Mononuclear cell (primary cell): ENCODE data around the gene ARHGEF37. TPM values are rescaled to one million over a fixed set of nuclear protein-coding genes. Genes with fewer than 3 reads are reported as not detected.
"Not testable (repeated sequence)": the region's sequence is repeated elsewhere in the genome, so short reads cannot be mapped to it uniquely, and the experiment has no call there.

ENCODE experiments used
- H3K27me3 ChIP-seq: 2 replicates; pipeline ENCODE4 v1.6.0; 2011; ENCODE audit warnings: low read length, control low read depth; ENCODE audit not compliant: insufficient read depth
- H3K4me1 ChIP-seq: 2 replicates; pipeline ENCODE4 v1.5.1; 2011; ENCODE audit warnings: mild to moderate bottlenecking, low read length, control low read depth; ENCODE audit not compliant: insufficient read depth
- H3K4me3 ChIP-seq: 2 replicates; pipeline ENCODE4 v1.5.1; 2011; ENCODE audit warnings: mild to moderate bottlenecking, low read length, moderate library complexity
- H3K9me3 ChIP-seq: 2 replicates; pipeline ENCODE4 v1.5.1; 2011; ENCODE audit warnings: low read depth, mild to moderate bottlenecking, control low read depth, low read length
- total RNA-seq: library from RNA; depleted of rRNA; stranded (reverse); fragments of >200 nt; gene quantifications from one replicate; pipeline ENCODE4 v1.2.3, GENCODE V29; 2012

The ARHGEF37 gene
- total RNA-seq, 1 donor: not detected

GRCh38 chr5:149654883-149655505, 73.7 kb downstream of the ARHGEF37 start:
- Histone ChIP-seq H3K4me3 (no peak overlapping the region), H3K4me1 (no peaks in the 10 kb centered on the region), H3K9me3 (peaks cover 4% of the 10 kb centered on the region), H3K27me3 (no peaks in the 10 kb centered on the region)

DNA sequence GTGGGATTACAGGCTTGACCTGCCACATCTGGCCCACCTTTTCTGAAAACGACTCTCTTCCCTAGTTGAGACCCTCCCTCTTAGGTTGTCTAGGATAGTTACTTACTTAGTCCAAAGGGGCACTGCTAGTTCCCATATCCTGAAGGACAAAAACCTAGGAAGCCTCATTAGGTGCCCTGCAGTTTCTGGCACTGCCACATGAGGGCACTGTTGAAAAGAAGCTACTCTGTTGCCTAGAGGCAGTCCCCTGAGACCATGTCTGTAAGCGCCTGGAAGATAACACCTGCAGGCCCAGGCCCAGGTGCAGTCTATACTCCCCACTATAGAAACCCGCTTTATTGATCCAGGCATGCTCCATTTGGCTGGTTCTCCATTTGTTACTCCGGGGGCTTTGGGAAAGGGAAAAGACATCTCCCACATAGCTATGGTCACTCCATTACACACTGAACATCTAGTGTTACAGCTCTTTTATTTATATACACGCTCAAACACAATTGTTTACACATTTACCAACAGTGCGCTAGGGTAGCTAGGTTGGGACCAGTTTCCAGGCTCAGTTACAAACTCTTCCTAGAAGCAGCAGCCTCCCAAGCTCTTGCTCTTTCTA, 75.4 kb downstream of the ARHGEF37 start:
- no peak overlapping the region for H3K4me3 ChIP-seq
- no peaks in the 10 kb centered on the region for H3K27me3 ChIP-seq
- peaks cover 4% of the 10 kb centered on the region for H3K9me3 ChIP-seq
- H3K4me1 ChIP-seq: no peaks in the 10 kb centered on the region

GRCh38 chr5:149657324-149657723, 76.0 kb downstream of the ARHGEF37 start:
- H3K4me1 ChIP-seq: no peaks in the 10 kb centered on the region
- peaks cover 4% of the 10 kb centered on the region for H3K9me3 ChIP-seq
- no peak overlapping the region for H3K4me3 ChIP-seq
- no peaks in the 10 kb centered on the region for H3K27me3 ChIP-seq

DNA sequence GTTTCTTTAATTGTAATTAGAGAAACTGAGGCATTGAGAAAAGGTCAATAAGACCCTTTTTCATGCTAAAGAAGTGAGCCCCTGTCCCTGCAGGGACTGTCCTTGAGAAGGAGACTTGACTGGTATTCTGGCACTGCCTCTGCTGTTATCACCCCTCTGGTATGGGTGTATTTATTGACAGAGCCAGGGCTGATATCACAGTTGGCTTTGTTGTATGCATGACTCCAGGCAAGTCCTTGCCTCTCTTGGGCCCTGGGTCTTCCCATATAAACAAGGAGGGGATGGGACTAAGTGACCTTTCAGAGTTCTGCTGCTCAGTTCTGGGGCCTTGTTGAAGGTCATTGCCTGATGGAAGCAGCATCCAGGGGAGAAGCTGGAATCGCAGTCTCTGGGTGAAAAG, 77.0 kb downstream of the ARHGEF37 start:
- peaks cover 4% of the 10 kb centered on the region for H3K9me3 ChIP-seq
- no peak overlapping the region for H3K4me3 ChIP-seq
- no peaks in the 10 kb centered on the region for H3K27me3 ChIP-seq
- H3K4me1 ChIP-seq: no peaks in the 10 kb centered on the region

GRCh38 chr5:149664083-149664482, 82.8 kb downstream of the ARHGEF37 start:
- Histone ChIP-seq H3K9me3 (no peaks in the 10 kb centered on the region), H3K4me3 (no peak overlapping the region), H3K4me1 (peaks cover 24% of the 10 kb centered on the region), H3K27me3 (no peaks in the 10 kb centered on the region)

- Histone ChIP-seq H3K4me3 (no peak overlapping the region), H3K27me3 (no peaks in the 10 kb centered on the region), H3K9me3 (no peaks in the 10 kb centered on the region), H3K4me1 (peaks cover 24% of the 10 kb centered on the region)
These were observed 83.5 kb downstream of the ARHGEF37 start for GRCh38 chr5:149664666-149665415.

GRCh38 chr5:149665416-149666175, 84.3 kb downstream of the ARHGEF37 start:
- H3K4me1 ChIP-seq: peaks cover 24% of the 10 kb centered on the region
- no peaks in the 10 kb centered on the region for H3K27me3 ChIP-seq
- H3K4me3 ChIP-seq: no peak overlapping the region
- H3K9me3 ChIP-seq: no peaks in the 10 kb centered on the region

DNA sequence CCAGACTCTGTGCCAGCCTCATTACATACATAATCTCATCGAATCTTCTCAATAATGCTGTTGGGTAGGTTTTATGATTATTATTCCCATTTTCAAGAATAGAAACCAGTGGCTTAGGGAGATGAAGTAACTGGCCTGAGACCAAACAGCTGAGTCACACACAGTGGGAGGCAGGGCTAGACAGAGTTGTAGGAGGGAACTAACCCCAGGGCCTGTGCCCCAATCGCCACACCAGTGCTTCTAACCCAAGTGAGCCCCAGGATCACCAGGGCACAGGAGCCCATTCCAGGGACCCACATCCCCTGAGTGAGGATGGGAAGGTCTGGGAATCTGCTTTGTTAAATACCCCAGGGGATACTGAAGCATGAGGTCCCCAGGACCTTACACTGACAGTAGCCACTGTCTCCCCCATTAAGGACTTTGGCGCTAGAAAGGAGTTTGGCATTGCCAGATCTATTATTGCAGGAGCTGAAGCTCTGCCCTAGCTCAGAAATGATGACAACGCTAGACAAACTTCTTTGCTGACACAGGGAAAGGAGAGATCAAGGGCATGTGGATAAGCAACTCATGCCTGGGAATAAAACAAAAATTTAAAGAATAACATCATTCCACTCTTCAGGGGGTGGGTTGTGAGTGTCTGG, 85.0 kb downstream of the ARHGEF37 start:
- Histone ChIP-seq H3K27me3 (no peaks in the 10 kb centered on the region), H3K4me1 (peaks cover 24% of the 10 kb centered on the region), H3K4me3 (no peak overlapping the region), H3K9me3 (no peaks in the 10 kb centered on the region)

- H3K4me3 ChIP-seq: no peak overlapping the region
- H3K4me1 ChIP-seq: peaks cover 24% of the 10 kb centered on the region
- H3K9me3 ChIP-seq: no peaks in the 10 kb centered on the region
- H3K27me3 ChIP-seq: no peaks in the 10 kb centered on the region
These were observed 86.0 kb downstream of the ARHGEF37 start for GRCh38 chr5:149667084-149667828.

DNA sequence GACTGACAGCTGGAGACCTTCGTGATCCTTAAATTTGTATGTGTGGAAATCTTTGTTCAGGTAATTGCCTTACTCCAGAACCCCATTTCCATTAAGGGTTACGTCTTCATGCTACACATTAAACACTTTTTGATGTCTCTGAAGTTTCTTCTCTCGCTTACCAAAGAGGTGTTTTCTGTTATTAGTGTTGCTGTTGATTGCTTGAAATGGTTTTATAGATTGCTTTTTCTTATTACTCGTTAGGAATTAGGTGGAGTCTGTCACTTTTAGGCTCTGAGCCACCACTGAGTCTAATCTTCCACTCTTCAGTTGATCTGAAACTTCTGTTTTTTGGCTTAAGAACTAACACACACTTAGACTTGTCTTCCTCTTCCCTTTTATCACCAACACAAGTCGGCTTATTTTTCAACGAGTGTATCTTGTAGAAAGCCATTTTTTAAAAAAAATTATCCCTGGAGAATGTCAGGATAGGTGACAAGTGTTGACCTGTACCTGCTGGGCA, 86.6 kb downstream of the ARHGEF37 start:
- H3K9me3 ChIP-seq: no peaks in the 10 kb centered on the region
- H3K27me3 ChIP-seq: no peaks in the 10 kb centered on the region
- no peak overlapping the region for H3K4me3 ChIP-seq
- peaks cover 24% of the 10 kb centered on the region for H3K4me1 ChIP-seq

GRCh38 chr5:149669273-149669672, 88.0 kb downstream of the ARHGEF37 start:
- not testable (repeated sequence) for H3K27me3 ChIP-seq, H3K9me3 ChIP-seq, H3K4me3 ChIP-seq
- H3K4me1 ChIP-seq: peaks cover 24% of the 10 kb centered on the region

GRCh38 chr5:149671544-149671943, 90.2 kb downstream of the ARHGEF37 start:
- Histone ChIP-seq H3K4me1 (peaks cover 19% of the 10 kb centered on the region), H3K9me3 (no peaks in the 10 kb centered on the region), H3K27me3 (no peaks in the 10 kb centered on the region), H3K4me3 (no peak overlapping the region)

GRCh38 chr5:149672701-149673476, 91.6 kb downstream of the ARHGEF37 start:
- H3K27me3 ChIP-seq: no peaks in the 10 kb centered on the region

More at GRCh38 chr5:149672701-149673476, 91.6 kb downstream of the ARHGEF37 start:
- peaks cover 24% of the 10 kb centered on the region for H3K4me1 ChIP-seq
- H3K4me3 ChIP-seq: no peak overlapping the region
- no peaks in the 10 kb centered on the region for H3K9me3 ChIP-seq
